Measurements from ENCODE around the gene LNX2. TPM values are rescaled to one million over a fixed set of nuclear protein-coding genes. Genes with fewer than 3 reads are reported as not detected.

The LNX2 gene
- total RNA-seq, 1 experiment from 2014 or later: 12.1 TPM

DNA sequence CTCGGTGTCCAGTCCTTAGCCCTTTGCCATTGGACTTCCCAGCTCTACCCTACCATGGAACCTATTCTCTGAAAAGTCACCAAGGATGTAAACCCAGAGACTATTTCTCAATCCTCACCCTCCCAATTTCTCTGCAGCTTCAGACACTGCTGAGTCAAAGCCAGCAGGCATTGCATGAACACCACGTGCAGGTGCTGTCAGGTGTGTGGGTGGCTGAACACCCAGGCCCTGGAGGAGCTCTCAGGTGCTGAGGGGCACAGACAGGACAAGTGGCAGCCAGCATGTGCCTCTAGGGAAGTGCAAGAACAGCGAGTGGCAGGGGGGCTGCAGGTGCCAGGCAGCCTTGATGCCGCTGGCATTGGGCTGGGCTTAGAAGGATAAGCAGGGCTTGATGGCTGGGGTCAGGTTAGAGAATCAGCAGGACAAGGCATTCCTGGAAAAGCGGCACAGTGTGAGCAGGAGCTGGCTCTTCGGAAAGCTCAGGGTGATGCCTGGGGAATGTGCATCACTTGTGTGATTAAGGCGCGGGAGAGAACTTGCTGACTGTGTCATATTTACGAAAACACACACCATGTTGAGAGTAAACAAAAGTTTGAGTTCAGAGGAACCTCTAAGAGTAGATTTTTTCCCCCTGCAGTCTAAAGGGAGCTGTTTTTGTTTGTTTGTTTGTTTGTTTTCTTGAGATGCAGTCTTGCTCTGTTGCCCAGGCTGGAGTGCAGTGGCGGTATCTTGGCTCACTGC lies 83.8 kb downstream of the LNX2 start:
- Histone ChIP-seq H3K27me3 (ENCODE audit: insufficient read depth, low read length) (no peaks in the 10 kb centered on the region), H3K36me3 (ENCODE audit: control insufficient read depth in 1 of 2, insufficient read depth in 2 of 2, low read length in 2 of 2) (no peaks in the 10 kb centered on the region), H3K27ac (ENCODE audit: low read depth, low read length) (no peak overlapping the region), H4K20me1 (ENCODE audit: insufficient read depth) (no peaks in the 10 kb centered on the region), H3K9me3 (ENCODE audit: control insufficient read depth in 1 of 2, insufficient read depth in 1 of 2, low read depth in 1 of 2, low read length in 2 of 2) (no peaks in the 10 kb centered on the region), H3K9me2 (ENCODE audit: insufficient read depth) (no peaks in the 10 kb centered on the region), H3K4me1 (ENCODE audit: control insufficient read depth in 1 of 2, insufficient read depth in 2 of 2, low read length in 2 of 2) (peaks cover 0 to 7% of the 10 kb centered on the region in 2 experiments; a peak in 1 of 4 replicates), H3K9ac (ENCODE audit: low read length) (no peak overlapping the region), H2AFZ (ENCODE audit: low read depth, low read length, poor library complexity, severe bottlenecking) (no peak overlapping the region), H3K4me2 (ENCODE audit: low read length) (no peak overlapping the region), H3K4me3 (replicated peaks in 1 of 2; ENCODE audit: low read depth in 1 of 2, low read length in 2 of 2) (no peak overlapping the region), H3K79me2 (ENCODE audit: insufficient read depth, low read length) (no peaks in the 10 kb centered on the region)
- no TSS peak for BruUV-seq (replicated peaks)
- no peak for ATAC-seq
- POLR2A ChIA-PET: no interaction called here
- CTCF ChIA-PET: interaction anchor here (1.2 kb wide), 1 partner anchor 174 kb away, joined by 3 read pairs; no protein-coding TSS in a partner anchor
- TF ChIP-seq CBX3 (IDR thresholded peaks at IDR 0.05; ENCODE audit: low read depth) (no peak), SRF (IDR thresholded peaks at IDR 0.05; ENCODE audit: low read depth) (no peak)
- RAD21 ChIA-PET (ENCODE audit: low non-redundant PET in 1 of 2, low total read pairs in 2 of 2, uncharacterized antibody in 2 of 2, unreplicated experiment in 2 of 2): no interaction called here
- DNase-seq (ENCODE audit: low read depth, low spot score): no peak
- intact Hi-C loops (cut with micrococcal nuclease): loop anchor here (10.0 kb wide), 1 partner anchor 448 kb away; the partner anchor contains the start of gene URAD

DNA sequence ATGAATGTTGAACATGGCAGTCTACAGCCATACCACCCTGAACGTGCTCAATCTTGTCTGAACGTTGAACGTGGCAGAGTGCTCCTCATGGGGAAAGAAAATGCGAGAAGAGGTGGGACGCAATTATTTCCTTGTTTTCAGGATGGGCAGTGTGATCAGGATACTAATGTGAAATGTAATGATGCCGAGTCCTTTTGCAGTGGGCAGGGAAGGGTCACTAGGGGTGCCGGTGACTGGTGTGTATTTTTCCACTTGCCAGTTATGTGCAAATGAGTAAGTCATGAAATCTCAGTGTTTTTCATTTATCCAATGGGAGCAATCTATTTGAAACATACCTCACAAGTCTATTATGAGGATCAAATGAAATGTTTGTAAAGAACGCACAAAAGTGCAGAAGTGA lies 84.8 kb downstream of the LNX2 start:
- peaks cover 0 to 7% of the 10 kb centered on the region in 2 experiments; a peak in 1 of 4 replicates for H3K4me1 ChIP-seq (ENCODE audit: control insufficient read depth in 1 of 2, insufficient read depth in 2 of 2, low read length in 2 of 2)
- POLR2A ChIA-PET: no interaction called here
- no peak overlapping the region for H2AFZ ChIP-seq (ENCODE audit: low read depth, low read length, poor library complexity, severe bottlenecking)
- TF ChIP-seq POLR2A (IDR thresholded peaks at IDR 0.05; ENCODE audit: borderline replicate concordance, extremely low read depth, insufficient read depth, insufficient read length) (no peak), EZH2 (IDR thresholded peaks at IDR 0.05) (no peak), RAD21 (IDR thresholded peaks at IDR 0.05; ENCODE audit: low read depth) (no peak), ATF3 (IDR thresholded peaks at IDR 0.05) (no peak), MAX (IDR thresholded peaks at IDR 0.05) (no peak), SRF (IDR thresholded peaks at IDR 0.05; ENCODE audit: low read depth) (no peak), POLR2AphosphoS5 (IDR thresholded peaks at IDR 0.05; ENCODE audit: low read depth, low read length) (no peak)
- TF ChIP-seq, protein P1, sequence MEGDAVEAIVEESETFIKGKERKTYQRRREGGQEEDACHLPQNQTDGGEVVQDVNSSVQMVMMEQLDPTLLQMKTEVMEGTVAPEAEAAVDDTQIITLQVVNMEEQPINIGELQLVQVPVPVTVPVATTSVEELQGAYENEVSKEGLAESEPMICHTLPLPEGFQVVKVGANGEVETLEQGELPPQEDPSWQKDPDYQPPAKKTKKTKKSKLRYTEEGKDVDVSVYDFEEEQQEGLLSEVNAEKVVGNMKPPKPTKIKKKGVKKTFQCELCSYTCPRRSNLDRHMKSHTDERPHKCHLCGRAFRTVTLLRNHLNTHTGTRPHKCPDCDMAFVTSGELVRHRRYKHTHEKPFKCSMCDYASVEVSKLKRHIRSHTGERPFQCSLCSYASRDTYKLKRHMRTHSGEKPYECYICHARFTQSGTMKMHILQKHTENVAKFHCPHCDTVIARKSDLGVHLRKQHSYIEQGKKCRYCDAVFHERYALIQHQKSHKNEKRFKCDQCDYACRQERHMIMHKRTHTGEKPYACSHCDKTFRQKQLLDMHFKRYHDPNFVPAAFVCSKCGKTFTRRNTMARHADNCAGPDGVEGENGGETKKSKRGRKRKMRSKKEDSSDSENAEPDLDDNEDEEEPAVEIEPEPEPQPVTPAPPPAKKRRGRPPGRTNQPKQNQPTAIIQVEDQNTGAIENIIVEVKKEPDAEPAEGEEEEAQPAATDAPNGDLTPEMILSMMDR (IDR thresholded peaks at IDR 0.05 in 2 of 3, conservative IDR thresholded peaks at IDR 0.05 in 1 of 3; ENCODE audit: borderline replicate concordance in 1 of 3, insufficient read depth in 1 of 3, low read depth in 2 of 3, low read length in 2 of 3): no peak
- CTCF ChIA-PET: interaction anchor here (1.2 kb wide), 1 partner anchor 173 kb away, joined by 3 read pairs; no protein-coding TSS in a partner anchor
- H3K4me3 ChIP-seq (replicated peaks in 1 of 2; ENCODE audit: low read depth in 1 of 2, low read length in 2 of 2): no peak overlapping the region
- no peaks in the 10 kb centered on the region for H3K9me2 ChIP-seq (ENCODE audit: insufficient read depth)
- H3K9me3 ChIP-seq (ENCODE audit: control insufficient read depth in 1 of 2, insufficient read depth in 1 of 2, low read depth in 1 of 2, low read length in 2 of 2): no peaks in the 10 kb centered on the region
- RAD21 ChIA-PET (ENCODE audit: low non-redundant PET in 1 of 2, low total read pairs in 2 of 2, uncharacterized antibody in 2 of 2, unreplicated experiment in 2 of 2): no interaction called here
- H3K9ac ChIP-seq (ENCODE audit: low read length): no peak overlapping the region
- DNase-seq (ENCODE audit: low read depth, low spot score) (no peak), ATAC-seq (no peak)
- H4K20me1 ChIP-seq (ENCODE audit: insufficient read depth): no peaks in the 10 kb centered on the region
- intact Hi-C loops (cut with micrococcal nuclease): loop anchor here (10.0 kb wide), 1 partner anchor 449 kb away; the partner anchor contains the start of gene URAD
- H3K27me3 ChIP-seq (ENCODE audit: insufficient read depth, low read length): no peaks in the 10 kb centered on the region
- H3K79me2 ChIP-seq (ENCODE audit: insufficient read depth, low read length): no peaks in the 10 kb centered on the region
- no peak overlapping the region for H3K27ac ChIP-seq (ENCODE audit: low read depth, low read length)
- no peaks in the 10 kb centered on the region for H3K36me3 ChIP-seq (ENCODE audit: control insufficient read depth in 1 of 2, insufficient read depth in 2 of 2, low read length in 2 of 2)
- no peak overlapping the region for H3K4me2 ChIP-seq (ENCODE audit: low read length)
- BruUV-seq (replicated peaks): no TSS peak
